ENCODE measurements around the gene MXRA8.

Gene MXRA8

DNA sequence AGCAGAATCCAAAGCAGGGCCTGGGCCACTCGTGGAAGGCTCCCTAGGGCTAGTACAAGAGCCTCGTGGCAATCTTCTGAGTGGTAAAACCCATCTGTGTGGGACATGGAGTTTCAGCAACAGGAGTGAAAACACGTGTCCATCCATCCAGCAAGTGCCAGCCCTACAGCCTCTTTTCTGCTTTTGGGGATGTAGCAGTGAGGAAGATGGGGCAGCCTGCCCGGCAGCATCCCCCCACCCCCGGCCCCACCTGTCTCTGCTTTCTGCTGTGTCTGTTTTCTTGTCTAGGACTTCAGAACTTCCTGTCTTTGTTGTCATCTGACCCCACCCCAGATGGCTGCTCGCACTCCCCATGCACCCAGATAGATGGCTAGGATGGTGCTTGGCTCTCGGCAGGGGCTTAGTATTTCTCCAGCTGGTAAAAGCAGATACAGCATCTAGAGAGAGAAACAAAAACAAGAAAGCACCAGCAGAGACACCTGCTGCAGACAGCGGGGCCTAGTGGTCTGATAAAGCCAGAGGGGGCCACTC, 32.2 kb downstream of the MXRA8 start:
- DNase-seq (ENCODE audit: low read depth in 1 of 2, low spot score in 1 of 2) = no peak
- H3K27me3 ChIP-seq (ENCODE audit: insufficient read depth, poor library complexity, severe bottlenecking) = no peaks in the 10 kb centered on the region
- no peak overlapping the region for H3K27ac ChIP-seq (replicated peaks)
- H3K4me3 ChIP-seq (replicated peaks; ENCODE audit: insufficient read depth, low read length) = no peak overlapping the region
- TF ChIP-seq SPI1 (IDR thresholded peaks at IDR 0.05; ENCODE audit: borderline replicate concordance, low read depth) (no peak), POLR2AphosphoS5 (IDR thresholded peaks at IDR 0.05; ENCODE audit: low read depth) (no peak), CTCF (IDR thresholded peaks at IDR 0.05; ENCODE audit: insufficient read depth, low read length) (no peak), REST (IDR thresholded peaks at IDR 0.05; ENCODE audit: insufficient replicate concordance, low read depth) (no peak), GABPA (IDR thresholded peaks at IDR 0.05; ENCODE audit: low read depth) (no peak)

GRCh38 chr1:1325288-1326074, 32.9 kb downstream of the MXRA8 start:
- Histone ChIP-seq H3K27ac (replicated peaks) (peak overlapping the region; percentile 79), H3K27me3 (ENCODE audit: insufficient read depth, poor library complexity, severe bottlenecking) (no peaks in the 10 kb centered on the region), H3K4me3 (replicated peaks; ENCODE audit: insufficient read depth, low read length) (peak overlapping the region; percentile 93)
- peak in 1 of 2 experiments; percentile 23 for DNase-seq (ENCODE audit: low read depth in 1 of 2, low spot score in 1 of 2)
- TF ChIP-seq POLR2AphosphoS5 (IDR thresholded peaks at IDR 0.05; ENCODE audit: low read depth) (no peak), GABPA (IDR thresholded peaks at IDR 0.05; ENCODE audit: low read depth) (no peak), SPI1 (IDR thresholded peaks at IDR 0.05; ENCODE audit: borderline replicate concordance, low read depth) (no peak), CTCF (IDR thresholded peaks at IDR 0.05; ENCODE audit: insufficient read depth, low read length) (no peak), REST (IDR thresholded peaks at IDR 0.05; ENCODE audit: insufficient replicate concordance, low read depth) (no peak)

DNA sequence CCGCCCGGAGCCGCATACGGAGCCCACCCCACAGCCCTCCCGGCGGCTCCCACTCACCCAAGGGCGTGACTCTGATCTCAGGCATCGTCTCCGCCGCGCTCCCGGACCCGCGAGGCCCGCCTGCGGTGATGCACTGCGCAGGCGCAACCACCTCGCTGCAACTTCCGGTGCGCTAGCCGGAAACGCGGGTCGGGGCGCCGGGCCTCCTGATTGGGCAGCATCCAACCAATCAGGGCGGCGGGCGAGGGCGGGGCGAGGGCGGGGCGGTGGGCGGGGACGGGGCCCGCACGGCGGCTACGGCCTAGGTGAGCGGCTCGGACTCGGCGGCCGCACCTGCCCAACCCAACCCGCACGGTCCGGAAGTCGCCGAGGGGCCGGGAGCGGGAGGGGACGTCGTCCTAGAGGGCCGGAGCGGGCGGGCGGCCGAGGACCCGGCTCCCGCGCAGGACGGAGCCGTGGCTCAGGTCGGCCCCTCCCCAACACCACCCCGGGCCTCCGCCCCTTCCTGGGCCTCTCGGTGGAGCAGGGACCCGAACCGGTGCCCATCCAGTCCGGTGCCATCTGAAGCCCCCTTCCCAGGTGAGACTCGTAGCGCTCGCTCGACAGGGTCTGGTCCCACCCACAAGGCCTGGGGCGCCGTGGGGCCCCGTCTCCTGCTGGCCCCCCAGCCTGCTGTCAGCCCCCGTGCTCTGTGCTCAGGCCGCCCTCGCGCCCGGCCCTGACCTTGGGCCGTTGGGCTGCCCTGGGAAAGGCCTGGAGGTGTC, 33.6 kb downstream of the MXRA8 start, which contains the start of the genes CPTP and INTS11:
TSS of gene CPTP (plus strand) at position 279 of the 764 bp plus-strand sequence. CDS start 2,109 bp downstream, outside the sequence.
TSS of gene INTS11 (minus strand) at position 137 of the 764 bp plus-strand sequence. CDS start at position 85, 52 bp downstream.
- DNase-seq (ENCODE audit: low read depth in 1 of 2, low spot score in 1 of 2) = peak; percentile 87 to 94
- Histone ChIP-seq H3K27ac (replicated peaks) (peak within 1 kb of the TSS; percentile 79), H3K4me3 (replicated peaks; ENCODE audit: insufficient read depth, low read length) (peak within 1 kb of the TSS; percentile 93), H3K27me3 (ENCODE audit: insufficient read depth, poor library complexity, severe bottlenecking) (no peaks in the 10 kb centered on the region)
- no peak for TF ChIP-seq CTCF (IDR thresholded peaks at IDR 0.05; ENCODE audit: insufficient read depth, low read length)
- TF ChIP-seq POLR2AphosphoS5 (IDR thresholded peaks at IDR 0.05; ENCODE audit: low read depth) = peak; percentile 78; the same call in 1 of the 2 replicates
- TF ChIP-seq SPI1 (IDR thresholded peaks at IDR 0.05; ENCODE audit: borderline replicate concordance, low read depth) = no peak
- peak; percentile 81 for TF ChIP-seq GABPA (IDR thresholded peaks at IDR 0.05; ENCODE audit: low read depth)
- TF ChIP-seq REST (IDR thresholded peaks at IDR 0.05; ENCODE audit: insufficient replicate concordance, low read depth) = no peak
